NT2/D1 (cell line): Measurements from ENCODE around the gene FRMD8.

ENCODE experiments used
- SUZ12 ChIP-seq: IDR thresholded peaks from 2 replicates; pipeline ENCODE4 v1.6.1; 2011; ENCODE audit not compliant: insufficient read length, insufficient read depth; ENCODE audit errors: extremely low read depth
- YY1 ChIP-seq: IDR thresholded peaks from 2 replicates; pipeline ENCODE4 v1.6.1; 2011; ENCODE audit not compliant: insufficient read length, insufficient read depth
- ZNF274 ChIP-seq: IDR thresholded peaks from 2 replicates; pipeline ENCODE4 v1.6.1; 2011; ENCODE audit warnings: mild to moderate bottlenecking, low read depth, low read length

DNA sequence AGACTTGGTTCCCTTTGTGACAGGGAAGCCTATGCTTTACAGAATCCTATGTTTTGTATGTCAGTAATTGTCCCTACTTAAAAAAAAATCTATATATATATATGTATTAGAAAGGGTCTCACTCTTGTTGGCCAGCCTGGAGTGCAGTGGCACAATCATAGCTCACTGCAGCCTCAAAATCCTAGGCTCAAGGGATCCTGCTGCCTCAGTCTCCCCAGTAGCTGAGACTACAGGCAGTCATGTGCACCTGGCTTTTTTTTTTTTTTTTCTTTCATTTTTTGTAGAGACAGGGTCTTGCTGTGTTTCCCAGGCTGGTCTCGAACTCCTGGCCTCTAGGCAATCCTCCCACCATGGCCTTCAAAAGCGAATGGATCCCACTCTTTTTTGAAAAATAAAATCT is 34.1 kb downstream of the FRMD8 start:
- TF ChIP-seq ZNF274 (no peak), SUZ12 (no peak), YY1 (no peak)
